ENCODE data around the gene RIN1. TPM values are rescaled to one million over a fixed set of nuclear protein-coding genes. Genes with fewer than 3 reads are reported as not detected.
A peak's percentile ranks its signal among the peaks of the same experiment; 100 is the strongest.

RIN1 gene
- total and polyA plus RNA-seq, 2 of the 13 experiments (the other 11 are each of a cell fraction or from before 2014, with no cell fraction given), result 2.4 to 4.1 TPM

DNA sequence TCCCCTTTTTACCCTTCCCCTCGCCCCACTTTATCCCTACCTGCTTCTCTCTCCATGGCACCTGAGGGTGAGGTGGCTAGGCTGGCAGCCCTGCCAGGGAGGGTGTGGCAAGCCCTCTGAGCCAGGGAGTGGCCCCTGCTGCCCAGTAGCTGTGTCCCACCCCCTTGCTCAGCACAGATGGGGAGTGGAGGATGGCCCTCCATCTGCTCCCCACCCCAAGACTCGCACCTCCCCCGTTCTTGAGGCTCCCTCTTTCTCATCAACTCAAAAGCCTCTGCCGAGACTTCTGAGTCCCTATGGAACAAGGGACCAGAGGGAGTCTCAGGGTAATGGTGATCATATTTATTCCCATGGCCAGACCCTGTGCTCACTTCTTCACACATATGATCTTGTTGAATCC, 42.9 kb downstream of the RIN1 start:
- 17% methylated on average over 4 of the region's 4 CpGs for WGBS (ENCODE audit: low lambda C conversion rate)
- DNase-seq (ENCODE audit: low spot score), result no peak
- H3K36me3 ChIP-seq (replicated peaks in 1 of 2; ENCODE audit: control insufficient read depth in 1 of 2, insufficient read depth in 2 of 2, low read length in 2 of 2), result no peaks in the 10 kb centered on the region
- no peak overlapping the region for H3K9ac ChIP-seq (ENCODE audit: insufficient read depth, low read depth, low read length)
- no peak overlapping the region for H3K4me3 ChIP-seq (replicated peaks in 1 of 3; ENCODE audit: insufficient read depth in 1 of 3, low read depth in 2 of 3, low read length in 3 of 3)
- CTCF ChIA-PET (ENCODE audit: low intra/inter-chr PET ratio, low total read pairs), result no interaction called here
- H3K9me3 ChIP-seq (ENCODE audit: low read length), result no peaks in the 10 kb centered on the region
- no peak overlapping the region for H3K27ac ChIP-seq (ENCODE audit: extremely low read length, insufficient read depth, low read length)
- TF ChIP-seq ZNF780A (CRISPR knock-in tag; IDR thresholded peaks at IDR 0.05) (no peak), SMAD9 (CRISPR knock-in tag; IDR thresholded peaks at IDR 0.05) (no peak)
- BruUV-seq (replicated peaks), result no TSS peak
- H2AFZ ChIP-seq (ENCODE audit: low read length), result no peak overlapping the region
- peaks cover 36% of the 10 kb centered on the region for H3K4me1 ChIP-seq (ENCODE audit: insufficient read depth, low read length)
- FAIRE-seq, result no peak
- ATAC-seq, result no peak
- H3K4me2 ChIP-seq (ENCODE audit: low read depth, low read length), result no peak overlapping the region
- peaks cover 3 to 40% of the 10 kb centered on the region in 2 experiments; a peak in 4 of 5 replicates for H3K27me3 ChIP-seq (ENCODE audit: control insufficient read depth in 1 of 2, insufficient read depth in 2 of 2, low read length in 2 of 2)
- intact Hi-C loops (cut with micrococcal nuclease; ENCODE audit: unreplicated experiment), result no loop called here
- in situ Hi-C loops (cut with HindIII; ENCODE audit: extremely low pct_ligation_motif_present, low pct_unique_long_range_greater_than_20kb), result loop anchor here (5.0 kb wide), 1 partner anchor 34 kb away; no protein-coding TSS in a partner anchor
- H3K79me2 ChIP-seq (ENCODE audit: insufficient read depth, low read length), result peaks cover 3% of the 10 kb centered on the region
- POLR2A ChIA-PET, result no interaction called here
- no peaks in the 10 kb centered on the region for H4K20me1 ChIP-seq (ENCODE audit: insufficient read depth, low read length)

DNA sequence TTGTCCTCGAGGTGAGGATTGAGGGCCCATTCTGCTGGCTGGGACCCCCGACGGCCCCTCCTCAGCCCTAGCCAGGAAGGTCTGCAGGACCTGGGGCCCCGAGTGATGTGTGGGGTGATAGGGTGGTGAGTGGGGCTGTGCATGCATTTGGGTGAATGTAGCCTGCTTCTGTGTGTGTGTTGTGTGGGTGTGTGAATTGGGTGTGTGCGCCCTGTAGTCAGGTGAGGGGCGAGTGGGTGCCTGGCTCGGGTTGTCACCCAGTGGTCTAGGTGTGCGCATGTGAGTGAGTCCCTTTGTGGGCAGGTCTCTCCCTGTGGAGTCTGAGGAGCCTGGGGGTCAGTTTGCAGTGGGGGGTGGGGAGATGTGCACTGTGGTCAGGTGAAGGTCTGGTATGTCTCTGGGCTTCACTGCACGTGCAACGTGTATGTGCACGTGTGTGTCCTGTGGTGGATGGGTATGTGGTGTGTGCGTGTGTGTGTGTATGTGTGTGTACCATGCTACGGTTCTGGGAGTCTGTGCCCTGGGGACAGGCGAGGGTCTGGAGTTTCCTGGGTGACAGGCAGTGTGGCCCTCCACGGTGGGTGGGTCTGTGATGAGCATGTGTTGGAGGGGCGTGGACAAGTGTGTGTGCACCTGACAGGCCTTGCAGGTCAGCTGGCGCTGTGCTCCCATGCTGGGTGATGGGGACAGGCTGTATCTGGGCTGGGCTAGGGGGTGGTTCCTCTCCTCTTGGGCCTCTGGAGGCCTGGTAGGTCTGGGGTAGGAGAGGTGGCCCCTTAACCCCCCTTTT, 43.5 kb downstream of the RIN1 start:
- DNase-seq (ENCODE audit: low spot score) (no peak), FAIRE-seq (no peak), ATAC-seq (no peak)
- in situ Hi-C loops (cut with HindIII; ENCODE audit: extremely low pct_ligation_motif_present, low pct_unique_long_range_greater_than_20kb), result loop anchor here (5.0 kb wide), 1 partner anchor 35 kb away; no protein-coding TSS in a partner anchor
- intact Hi-C loops (cut with micrococcal nuclease; ENCODE audit: unreplicated experiment), result no loop called here
- Histone ChIP-seq H3K36me3 (replicated peaks in 1 of 2; ENCODE audit: control insufficient read depth in 1 of 2, insufficient read depth in 2 of 2, low read length in 2 of 2) (no peaks in the 10 kb centered on the region), H3K4me1 (ENCODE audit: insufficient read depth, low read length) (peaks cover 39% of the 10 kb centered on the region), H3K79me2 (ENCODE audit: insufficient read depth, low read length) (peaks cover 9% of the 10 kb centered on the region), H3K9ac (ENCODE audit: insufficient read depth, low read depth, low read length) (no peak overlapping the region), H3K4me3 (replicated peaks in 1 of 3; ENCODE audit: insufficient read depth in 1 of 3, low read depth in 2 of 3, low read length in 3 of 3) (peak overlapping the region in 1 of 3 experiments; percentile 70; a peak in 1 of 6 replicates), H4K20me1 (ENCODE audit: insufficient read depth, low read length) (no peaks in the 10 kb centered on the region), H3K27me3 (ENCODE audit: control insufficient read depth in 1 of 2, insufficient read depth in 2 of 2, low read length in 2 of 2) (peaks cover 3 to 40% of the 10 kb centered on the region in 2 experiments; a peak in 4 of 5 replicates), H3K4me2 (ENCODE audit: low read depth, low read length) (peak overlapping the region; percentile 69), H3K9me3 (ENCODE audit: low read length) (no peaks in the 10 kb centered on the region), H2AFZ (ENCODE audit: low read length) (no peak overlapping the region), H3K27ac (ENCODE audit: extremely low read length, insufficient read depth, low read length) (no peak overlapping the region)
- CTCF ChIA-PET (ENCODE audit: low intra/inter-chr PET ratio, low total read pairs), result no interaction called here
- BruUV-seq (replicated peaks), result no TSS peak
- WGBS (ENCODE audit: low lambda C conversion rate), result 28% methylated on average over 12 of the region's 17 CpGs
- no peak for TF ChIP-seq MED1 (CRISPR knock-in tag; IDR thresholded peaks at IDR 0.05)
- no peak for TF ChIP-seq WIZ (CRISPR knock-in tag; IDR thresholded peaks at IDR 0.05)
- TF ChIP-seq BHLHE40 (IDR thresholded peaks at IDR 0.05; ENCODE audit: low read length), result peak; percentile 89
- TF ChIP-seq NONO (IDR thresholded peaks at IDR 0.05), result no peak
- no peak for TF ChIP-seq NONO (CRISPR knock-in tag; conservative IDR thresholded peaks at IDR 0.05)
- TF ChIP-seq, protein P1, sequence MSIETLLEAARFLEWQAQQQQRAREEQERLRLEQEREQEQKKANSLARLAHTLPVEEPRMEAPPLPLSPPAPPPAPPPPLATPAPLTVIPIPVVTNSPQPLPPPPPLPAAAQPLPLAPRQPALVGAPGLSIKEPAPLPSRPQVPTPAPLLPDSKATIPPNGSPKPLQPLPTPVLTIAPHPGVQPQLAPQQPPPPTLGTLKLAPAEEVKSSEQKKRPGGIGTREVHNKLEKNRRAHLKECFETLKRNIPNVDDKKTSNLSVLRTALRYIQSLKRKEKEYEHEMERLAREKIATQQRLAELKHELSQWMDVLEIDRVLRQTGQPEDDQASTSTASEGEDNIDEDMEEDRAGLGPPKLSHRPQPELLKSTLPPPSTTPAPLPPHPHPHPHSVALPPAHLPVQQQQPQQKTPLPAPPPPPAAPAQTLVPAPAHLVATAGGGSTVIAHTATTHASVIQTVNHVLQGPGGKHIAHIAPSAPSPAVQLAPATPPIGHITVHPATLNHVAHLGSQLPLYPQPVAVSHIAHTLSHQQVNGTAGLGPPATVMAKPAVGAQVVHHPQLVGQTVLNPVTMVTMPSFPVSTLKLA (IDR thresholded peaks at IDR 0.05), result peak; percentile 82
- TF ChIP-seq, protein P2, sequence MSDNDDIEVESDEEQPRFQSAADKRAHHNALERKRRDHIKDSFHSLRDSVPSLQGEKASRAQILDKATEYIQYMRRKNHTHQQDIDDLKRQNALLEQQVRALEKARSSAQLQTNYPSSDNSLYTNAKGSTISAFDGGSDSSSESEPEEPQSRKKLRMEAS (IDR thresholded peaks at IDR 0.05), result peak; percentile 29; the same call in 1 of the 2 replicates
- POLR2A ChIA-PET, result no interaction called here

All from HepG2 (cell line).